Keratinocyte (primary cell): Measurements from ENCODE around the gene RASGRP3. TPM values are rescaled to one million over a fixed set of nuclear protein-coding genes. Genes with fewer than 3 reads are reported as not detected.

Experiments
- DNase-seq: peaks from one replicate; pipeline ENCODE4 v3.0.0-alpha.2; 2011; ENCODE audit warnings: low read depth, missing footprints, low spot score
- FAIRE-seq: peaks from 2 replicates; lab custom pipeline; 2011; peaks lifted over from hg19 to GRCh38; lab: Jason Lieb, UNC
- H2AFZ ChIP-seq: 2 replicates; pipeline ENCODE4 v1.6.0; 2012; ENCODE audit warnings: low read length, control low read depth, inconsistent platforms; ENCODE audit not compliant: control insufficient read depth
- H3K27ac ChIP-seq: 2 replicates; pipeline ENCODE4 v1.5.1; 2011; ENCODE audit warnings: low read length; ENCODE audit not compliant: control insufficient read depth, insufficient read depth
- H3K27me3 ChIP-seq: 3 replicates; pipeline ENCODE4 v1.6.0; 2011; ENCODE audit warnings: low read length; ENCODE audit not compliant: control insufficient read depth, insufficient read depth; ENCODE audit errors: extremely low read depth
- H3K36me3 ChIP-seq, 2 experiments: 2 replicates in 1 of 2; 3 replicates in 1 of 2; pipeline ENCODE4 v1.5.1; 2011; ENCODE audit warnings: low read length in 2 of 2, mild to moderate bottlenecking in 1 of 2; ENCODE audit not compliant: control insufficient read depth in 2 of 2, insufficient read depth in 2 of 2; ENCODE audit errors: extremely low read depth in 1 of 2
- H3K4me1 ChIP-seq: 3 replicates; pipeline ENCODE4 v1.5.1; 2011; ENCODE audit warnings: low read length; ENCODE audit not compliant: control insufficient read depth, insufficient read depth; ENCODE audit errors: extremely low read depth
- H3K4me2 ChIP-seq: 3 replicates; pipeline ENCODE4 v1.6.0; 2011; ENCODE audit warnings: low read depth, low read length; ENCODE audit not compliant: control insufficient read depth, insufficient read depth; ENCODE audit errors: extremely low read depth
- H3K4me3 ChIP-seq, 3 experiments: fragments of 200-600 bp in 1 of 3; sonication (generic) in 1 of 3; 2 replicates in 2 of 3; 3 replicates in 1 of 3; pipeline ENCODE4 v1.5.1; 2011 to 2016; ENCODE audit warnings: low read length in 3 of 3, mild to moderate bottlenecking in 3 of 3, control low read depth in 2 of 3, inconsistent platforms in 1 of 3, low read depth in 1 of 3, mixed read lengths in 1 of 3, mixed run types in 1 of 3, moderate library complexity in 1 of 3; ENCODE audit not compliant: control insufficient read depth in 2 of 3, insufficient read depth in 2 of 3; ENCODE audit errors: extremely low read depth in 1 of 3
- H3K79me2 ChIP-seq: 2 replicates; pipeline ENCODE4 v1.6.0; 2012; ENCODE audit warnings: low read length; ENCODE audit not compliant: control insufficient read depth, insufficient read depth
- H3K9ac ChIP-seq: 3 replicates; pipeline ENCODE4 v1.6.0; 2011; ENCODE audit warnings: low read length; ENCODE audit not compliant: control insufficient read depth, insufficient read depth; ENCODE audit errors: extremely low read depth
- H3K9me1 ChIP-seq: 3 replicates; pipeline ENCODE4 v1.6.0; 2011; ENCODE audit warnings: low read length; ENCODE audit not compliant: control insufficient read depth, insufficient read depth; ENCODE audit errors: extremely low read depth
- H3K9me3 ChIP-seq: 2 replicates; pipeline ENCODE4 v1.5.1; 2012; ENCODE audit warnings: low read depth, low read length; ENCODE audit not compliant: control insufficient read depth
- H4K20me1 ChIP-seq: 3 replicates; pipeline ENCODE4 v1.6.0; 2011; ENCODE audit warnings: low read length; ENCODE audit not compliant: control insufficient read depth, insufficient read depth; ENCODE audit errors: extremely low read depth
- EZH2 ChIP-seq: IDR thresholded peaks from one replicate; pipeline ENCODE4 v1.6.1; 2012; ENCODE audit warnings: inconsistent platforms, mild to moderate bottlenecking, low read length, moderate library complexity
- dilution Hi-C: fragments of 300-500 bp; cut with MboI; formaldehyde crosslinking; loops from one replicate; pipeline ENCODE4 v1.7.0; 2020; ENCODE audit warnings: low sequenced_read_pairs; ENCODE audit not compliant: extremely low pct_ligation_motif_present
- polyA plus RNA-seq, 5 experiments: library from polyadenylated mRNA; depleted of rRNA in 3 of 5; stranded (reverse) in 3 of 5; stranded (forward) in 1 of 5; unstranded in 1 of 5; fragments of >200 nt; gene quantifications; 1 replicate in 1 of 5; 2 replicates in 3 of 5; 3 replicates in 1 of 5; pipeline versions ENCODE4 v1.2.1 to v1.2.3, GENCODE V29; 2011 to 2012; ENCODE audit warnings: missing spikeins in 2 of 5, low read depth in 1 of 5, low replicate concordance in 1 of 5
- TF ChIP-seq, protein P1 (sequence below), 3 experiments: IDR thresholded peaks in 1 of 3; conservative IDR thresholded peaks in 1 of 3; optimal IDR thresholded peaks in 1 of 3; 2 replicates in 2 of 3; 3 replicates in 1 of 3; pipeline versions ENCODE3 to v1.5.1; 2011; ENCODE audit warnings: low read length in 3 of 3, mild to moderate bottlenecking in 3 of 3, moderate library complexity in 2 of 3, control low read depth in 1 of 3, inconsistent platforms in 1 of 3; ENCODE audit not compliant: insufficient read depth in 2 of 3; ENCODE audit errors: extremely low read depth in 1 of 3

Gene RASGRP3
- polyA plus RNA-seq, 1 donor (not counting 4 experiments of a cell fraction or from before 2014, with no cell fraction given): 0.56 TPM

DNA sequence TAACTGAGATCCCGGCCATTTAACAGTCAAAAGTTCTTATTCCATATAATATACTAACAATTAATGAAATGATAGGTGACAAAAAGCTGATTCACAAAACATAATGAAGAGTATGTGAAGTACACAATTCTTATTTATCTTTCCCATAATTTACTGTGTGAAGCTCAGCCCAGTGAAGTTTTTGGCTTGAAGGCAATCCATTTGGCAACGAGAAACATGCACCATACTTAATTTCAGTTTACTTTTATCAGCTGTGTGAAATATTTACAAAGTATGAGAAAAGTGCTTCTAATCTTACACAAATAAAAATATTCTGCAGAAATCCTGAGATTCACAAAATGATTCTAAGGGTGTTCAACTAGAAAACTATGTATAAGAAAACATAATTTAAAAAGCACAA, 110.3 kb downstream of the RASGRP3 start:
- Histone ChIP-seq H3K27me3 (no peaks in the 10 kb centered on the region), H3K9ac (no peak overlapping the region), H3K79me2 (peaks cover 1% of the 10 kb centered on the region), H3K4me2 (no peak overlapping the region), H3K9me1 (no peaks in the 10 kb centered on the region), H3K9me3 (no peaks in the 10 kb centered on the region), H3K36me3 (peaks cover 7 to 9% of the 10 kb centered on the region in 2 experiments), H3K4me3 (no peak overlapping the region), H3K27ac (no peak overlapping the region), H2AFZ (no peak overlapping the region), H3K4me1 (no peaks in the 10 kb centered on the region), H4K20me1 (no peaks in the 10 kb centered on the region)
- FAIRE-seq (no peak), DNase-seq (no peak)
- dilution Hi-C loops: no loop called here
- no peak for TF ChIP-seq EZH2
- TF ChIP-seq, protein P1, sequence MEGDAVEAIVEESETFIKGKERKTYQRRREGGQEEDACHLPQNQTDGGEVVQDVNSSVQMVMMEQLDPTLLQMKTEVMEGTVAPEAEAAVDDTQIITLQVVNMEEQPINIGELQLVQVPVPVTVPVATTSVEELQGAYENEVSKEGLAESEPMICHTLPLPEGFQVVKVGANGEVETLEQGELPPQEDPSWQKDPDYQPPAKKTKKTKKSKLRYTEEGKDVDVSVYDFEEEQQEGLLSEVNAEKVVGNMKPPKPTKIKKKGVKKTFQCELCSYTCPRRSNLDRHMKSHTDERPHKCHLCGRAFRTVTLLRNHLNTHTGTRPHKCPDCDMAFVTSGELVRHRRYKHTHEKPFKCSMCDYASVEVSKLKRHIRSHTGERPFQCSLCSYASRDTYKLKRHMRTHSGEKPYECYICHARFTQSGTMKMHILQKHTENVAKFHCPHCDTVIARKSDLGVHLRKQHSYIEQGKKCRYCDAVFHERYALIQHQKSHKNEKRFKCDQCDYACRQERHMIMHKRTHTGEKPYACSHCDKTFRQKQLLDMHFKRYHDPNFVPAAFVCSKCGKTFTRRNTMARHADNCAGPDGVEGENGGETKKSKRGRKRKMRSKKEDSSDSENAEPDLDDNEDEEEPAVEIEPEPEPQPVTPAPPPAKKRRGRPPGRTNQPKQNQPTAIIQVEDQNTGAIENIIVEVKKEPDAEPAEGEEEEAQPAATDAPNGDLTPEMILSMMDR (optimal IDR thresholded peaks at IDR 0.05 in 1 of 3, IDR thresholded peaks at IDR 0.05 in 1 of 3, conservative IDR thresholded peaks at IDR 0.05 in 1 of 3; ENCODE audit: extremely low read depth in 1 of 3, insufficient read depth in 2 of 3, low read length in 3 of 3): no peak

DNA sequence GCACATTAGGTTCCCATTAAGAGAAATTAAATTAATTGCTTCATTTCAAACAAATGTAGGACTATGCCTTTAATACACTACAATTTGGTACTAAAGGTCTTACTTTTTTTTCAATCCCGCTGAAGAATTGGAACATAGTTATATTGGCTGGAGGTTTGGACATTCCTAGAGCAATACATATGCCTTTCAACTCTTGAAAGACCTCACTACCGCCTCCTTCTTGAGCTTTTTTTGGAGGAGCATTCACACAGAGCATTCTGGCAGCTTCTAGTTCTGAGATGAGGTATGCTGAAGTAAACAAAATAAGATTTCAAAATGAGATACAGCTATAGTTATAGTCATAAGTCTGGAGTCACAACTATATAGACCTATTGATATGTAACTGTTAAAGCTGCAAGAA, 111.8 kb downstream of the RASGRP3 start:
- Histone ChIP-seq H3K79me2 (peaks cover 6% of the 10 kb centered on the region), H3K27me3 (no peaks in the 10 kb centered on the region), H3K9ac (no peak overlapping the region), H3K36me3 (peaks cover 7 to 15% of the 10 kb centered on the region in 2 experiments), H3K4me3 (no peak overlapping the region), H3K9me1 (no peaks in the 10 kb centered on the region), H4K20me1 (no peaks in the 10 kb centered on the region), H3K4me1 (no peaks in the 10 kb centered on the region), H3K9me3 (no peaks in the 10 kb centered on the region), H3K27ac (no peak overlapping the region), H2AFZ (no peak overlapping the region), H3K4me2 (no peak overlapping the region)
- DNase-seq: no peak
- TF ChIP-seq, protein P1 (optimal IDR thresholded peaks at IDR 0.05 in 1 of 3, IDR thresholded peaks at IDR 0.05 in 1 of 3, conservative IDR thresholded peaks at IDR 0.05 in 1 of 3; ENCODE audit: extremely low read depth in 1 of 3, insufficient read depth in 2 of 3, low read length in 3 of 3): no peak
- TF ChIP-seq EZH2: no peak
- no peak for FAIRE-seq
- dilution Hi-C loops: no loop called here
